SK-N-SH (cell line): Measurements from ENCODE around the gene ADAMTS6. TPM values are rescaled to one million over a fixed set of nuclear protein-coding genes. Genes with fewer than 3 reads are reported as not detected.
A peak's percentile ranks its signal among the peaks of the same experiment; 100 is the strongest.

Experiments used
- CTCF ChIA-PET: fragments of 300-600, 350-600 bp; formaldehyde crosslinking; extraction: SDS; loops from one replicate; lab custom pipeline; 2021; lab: Yijun Ruan, JAX
- POLR2A ChIA-PET: fragments of 350-600 bp; sonication (Branson Sonifier 250); formaldehyde crosslinking; extraction: SDS; loops from one replicate; lab custom pipeline; 2020; ENCODE audit warnings: antibody characterized with exemption, inconsistent platforms; lab: Yijun Ruan, JAX
- DNase-seq: peaks from one replicate; pipeline ENCODE4 v3.0.0; 2012
- H2AFZ ChIP-seq: fragments of 200-600 bp; sonication (generic); 2 replicates; pipeline ENCODE4 v1.8.1; 2016; ENCODE audit warnings: antibody characterized with exemption, mild to moderate bottlenecking, low read depth
- H3F3A ChIP-seq: fragments of 200-600 bp; sonication (generic); replicated peaks from 2 replicates; pipeline ENCODE3; 2016; ENCODE audit warnings: antibody characterized with exemption, mild to moderate bottlenecking; ENCODE audit not compliant: insufficient read depth
- H3K27ac ChIP-seq, 2 experiments: fragments of 200-500 bp in 1 of 2; fragments of 200-600 bp in 1 of 2; sonication (Bioruptor generic) in 1 of 2; sonication (generic), shearing (Covaris generic) in 1 of 2; 2 replicates each; pipeline versions ENCODE4 v1.5.1 to v1.6.1; 2014 to 2016; ENCODE audit warnings: low read depth in 2 of 2, inconsistent platforms in 1 of 2, low read length in 1 of 2, mild to moderate bottlenecking in 1 of 2, mixed read lengths in 1 of 2
- H3K27me3 ChIP-seq: fragments of 200-600 bp; sonication (generic), shearing (Covaris generic); 2 replicates; pipeline ENCODE4 v1.6.1; 2016; ENCODE audit warnings: mixed run types; ENCODE audit not compliant: insufficient read depth
- H3K36me3 ChIP-seq, 2 experiments: fragments of 200-500 bp in 1 of 2; fragments of 200-600 bp in 1 of 2; sonication (Bioruptor generic) in 1 of 2; sonication (generic) in 1 of 2; replicated peaks in 1 of 2; 2 replicates each; pipeline versions ENCODE3 to v1.5.1; 2014 to 2016; ENCODE audit warnings: low read length in 1 of 2, mild to moderate bottlenecking in 1 of 2; ENCODE audit not compliant: insufficient read depth in 2 of 2, control insufficient read depth in 1 of 2
- H3K4me1 ChIP-seq, 2 experiments: fragments of 200-500 bp in 1 of 2; fragments of 200-600 bp in 1 of 2; sonication (Bioruptor generic) in 1 of 2; sonication (generic), shearing (Covaris generic) in 1 of 2; 2 replicates each; pipeline versions ENCODE4 v1.5.1 to v1.6.1; 2014 to 2016; ENCODE audit warnings: low read depth in 1 of 2, low read length in 1 of 2, mixed run types in 1 of 2; ENCODE audit not compliant: insufficient read depth in 2 of 2, control insufficient read depth in 1 of 2
- H3K4me2 ChIP-seq: fragments of 200-600 bp; sonication (generic), shearing (Covaris generic); 2 replicates; pipeline ENCODE4 v1.6.1; 2017; ENCODE audit warnings: mixed run types
- H3K4me3 ChIP-seq, 2 experiments: fragments of 200-500 bp in 1 of 2; fragments of 200-600 bp in 1 of 2; sonication (Bioruptor generic) in 1 of 2; sonication (generic), shearing (Covaris generic) in 1 of 2; 2 replicates each; pipeline versions ENCODE4 v1.5.1 to v1.8.1; 2014 to 2016; ENCODE audit warnings: low read depth in 2 of 2, inconsistent platforms in 1 of 2, low read length in 1 of 2, mild to moderate bottlenecking in 1 of 2, mixed read lengths in 1 of 2, moderate library complexity in 1 of 2
- H3K79me2 ChIP-seq: fragments of 200-600 bp; sonication (generic); 2 replicates; pipeline ENCODE4 v1.8.1; 2017; ENCODE audit warnings: mild to moderate bottlenecking; ENCODE audit not compliant: insufficient read depth
- H3K9ac ChIP-seq: fragments of 200-600 bp; sonication (generic); 2 replicates; pipeline ENCODE4 v1.6.1; 2017; ENCODE audit warnings: mixed run types
- H3K9me2 ChIP-seq: fragments of 200-600 bp; sonication (generic); 2 replicates; pipeline ENCODE4 v1.6.1; 2017; ENCODE audit warnings: mixed run types
- H3K9me3 ChIP-seq: fragments of 200-600 bp; sonication (generic); 2 replicates; pipeline ENCODE4 v1.6.1; 2017; ENCODE audit warnings: mixed run types, mild to moderate bottlenecking, moderate library complexity
- H4K20me1 ChIP-seq: fragments of 200-600 bp; sonication (generic); 2 replicates; pipeline ENCODE4 v1.6.1; 2017; ENCODE audit warnings: mild to moderate bottlenecking, mixed run types; ENCODE audit not compliant: insufficient read depth
- ELF1 ChIP-seq: IDR thresholded peaks from 2 replicates; pipeline ENCODE4 v1.4.0; 2012
- EP300 ChIP-seq, 2 experiments: IDR thresholded peaks; 2 replicates each; pipeline versions ENCODE4 v1.4.0 to v1.6.1; 2012; ENCODE audit warnings: borderline replicate concordance in 1 of 2, low read depth in 1 of 2, low read length in 1 of 2
- EZH2phosphoT487 ChIP-seq: fragments of 200-600 bp; sonication (generic); IDR thresholded peaks from 2 replicates; pipeline ENCODE4 v1.6.1; 2017; ENCODE audit warnings: low read depth, mixed run types, mild to moderate bottlenecking, antibody characterized with exemption, moderate library complexity, borderline replicate concordance
- FOSL2 ChIP-seq: IDR thresholded peaks from 2 replicates; pipeline ENCODE4 v1.4.0; 2012; ENCODE audit warnings: low read depth, mild to moderate bottlenecking, moderate library complexity, borderline replicate concordance
- FOXJ3 ChIP-seq: sonication (generic); formaldehyde crosslinking; IDR thresholded peaks from 2 replicates; pipeline ENCODE4 v1.5.1; 2020; ENCODE audit warnings: mild to moderate bottlenecking, missing genetic modification reagents
- GABPA ChIP-seq: IDR thresholded peaks from 2 replicates; pipeline ENCODE4 v1.4.0; 2012; ENCODE audit warnings: low read depth, mild to moderate bottlenecking
- GATA2 ChIP-seq: sonication (generic); formaldehyde crosslinking; IDR thresholded peaks from 2 replicates; pipeline ENCODE4 v1.5.0; 2020; ENCODE audit warnings: mild to moderate bottlenecking, missing genetic modification reagents
- MEF2A ChIP-seq: IDR thresholded peaks from 2 replicates; pipeline ENCODE4 v1.4.0; 2012; ENCODE audit warnings: low read depth, borderline replicate concordance
- MXI1 ChIP-seq: IDR thresholded peaks from 2 replicates; pipeline ENCODE4 v1.6.1; 2012; ENCODE audit warnings: mild to moderate bottlenecking, low read depth, low read length, improper control_type of control experiment
- NFIC ChIP-seq: IDR thresholded peaks from 2 replicates; pipeline ENCODE4 v1.4.0; 2012; ENCODE audit warnings: borderline replicate concordance
- NRF1 ChIP-seq: IDR thresholded peaks from 2 replicates; pipeline ENCODE4 v1.6.1; 2012; ENCODE audit warnings: low read depth, mild to moderate bottlenecking, low read length
- RAD21 ChIP-seq: IDR thresholded peaks from 2 replicates; pipeline ENCODE4 v1.6.1; 2012; ENCODE audit warnings: mild to moderate bottlenecking, low read length
- REST ChIP-seq: IDR thresholded peaks from 2 replicates; pipeline ENCODE4 v1.6.1; 2012; ENCODE audit warnings: mild to moderate bottlenecking, low read depth, low read length, moderate library complexity
- RFX5 ChIP-seq: IDR thresholded peaks from 2 replicates; pipeline ENCODE4 v1.6.1; 2012; ENCODE audit warnings: mild to moderate bottlenecking, improper control_type of control experiment, low read length
- SIN3A ChIP-seq: IDR thresholded peaks from 2 replicates; pipeline ENCODE4 v1.6.1; 2012; ENCODE audit warnings: low read depth, mild to moderate bottlenecking, low read length, moderate library complexity, borderline replicate concordance
- SMC3 ChIP-seq: IDR thresholded peaks from 2 replicates; pipeline ENCODE4 v1.6.1; 2012; ENCODE audit warnings: low read depth, low read length, improper control_type of control experiment
- TCF12 ChIP-seq: IDR thresholded peaks from 2 replicates; pipeline ENCODE4 v1.4.0; 2012
- TEAD4 ChIP-seq: IDR thresholded peaks from 2 replicates; pipeline ENCODE4 v1.4.0; 2012; ENCODE audit warnings: mild to moderate bottlenecking, borderline replicate concordance; ENCODE audit not compliant: insufficient read depth
- USF2 ChIP-seq: fragments of 150-350 bp; IDR thresholded peaks from 2 replicates; pipeline ENCODE4 v1.6.1; 2017; ENCODE audit warnings: antibody characterized with exemption, low read length, low read depth, borderline replicate concordance
- YY1 ChIP-seq: IDR thresholded peaks from 2 replicates; pipeline ENCODE4 v1.4.0; 2012; ENCODE audit warnings: low read depth, mild to moderate bottlenecking
- WGBS: methylation state at CpG from one replicate; pipeline ENCODE4 v1.1.6; 2017; ENCODE audit warnings: low lambda C conversion rate; 5-methylcytosine and 5-hydroxymethylcytosine counted together
- polyA plus RNA-seq, 3 experiments: library from polyadenylated mRNA; depleted of rRNA; stranded (reverse); fragments of >200 nt; gene quantifications; 2 replicates each; pipeline ENCODE4 v1.2.3, GENCODE V29; 2012
- TF ChIP-seq, protein P1 (sequence below): fragments of 200-600 bp; sonication (generic); IDR thresholded peaks from 2 replicates; pipeline ENCODE4 v1.6.1; 2017; ENCODE audit warnings: antibody characterized with exemption, mild to moderate bottlenecking, moderate library complexity

Gene ADAMTS6
- polyA plus RNA-seq, 1 of the 3 experiments (the other 2 are of a cell fraction), result 15.0 TPM

GRCh38 chr5:65483546-65484346, 2.0 kb upstream of the ADAMTS6 start:
- H3K4me2 ChIP-seq, result peak overlapping the region; percentile 97
- H3K4me1 ChIP-seq, result peaks cover 0 to 12% of the 10 kb centered on the region in 2 experiments; a peak in 1 of 4 replicates
- TF ChIP-seq YY1 (no peak), FOSL2 (no peak), MEF2A (no peak), ELF1 (no peak), MXI1 (no peak), GABPA (no peak), FOXJ3 (CRISPR knock-in tag) (no peak), RAD21 (peak; percentile 95), EP300 (IDR thresholded peaks at IDR 0.05; ENCODE audit: borderline replicate concordance in 1 of 2, low read depth in 1 of 2, low read length in 1 of 2) (no peak), NRF1 (no peak), TEAD4 (no peak), USF2 (no peak), RFX5 (no peak), NFIC (no peak), REST (no peak), GATA2 (CRISPR knock-in tag) (no peak), SIN3A (no peak), TCF12 (no peak), EZH2phosphoT487 (no peak), SMC3 (peak; percentile 77)
- TF ChIP-seq, protein P1, sequence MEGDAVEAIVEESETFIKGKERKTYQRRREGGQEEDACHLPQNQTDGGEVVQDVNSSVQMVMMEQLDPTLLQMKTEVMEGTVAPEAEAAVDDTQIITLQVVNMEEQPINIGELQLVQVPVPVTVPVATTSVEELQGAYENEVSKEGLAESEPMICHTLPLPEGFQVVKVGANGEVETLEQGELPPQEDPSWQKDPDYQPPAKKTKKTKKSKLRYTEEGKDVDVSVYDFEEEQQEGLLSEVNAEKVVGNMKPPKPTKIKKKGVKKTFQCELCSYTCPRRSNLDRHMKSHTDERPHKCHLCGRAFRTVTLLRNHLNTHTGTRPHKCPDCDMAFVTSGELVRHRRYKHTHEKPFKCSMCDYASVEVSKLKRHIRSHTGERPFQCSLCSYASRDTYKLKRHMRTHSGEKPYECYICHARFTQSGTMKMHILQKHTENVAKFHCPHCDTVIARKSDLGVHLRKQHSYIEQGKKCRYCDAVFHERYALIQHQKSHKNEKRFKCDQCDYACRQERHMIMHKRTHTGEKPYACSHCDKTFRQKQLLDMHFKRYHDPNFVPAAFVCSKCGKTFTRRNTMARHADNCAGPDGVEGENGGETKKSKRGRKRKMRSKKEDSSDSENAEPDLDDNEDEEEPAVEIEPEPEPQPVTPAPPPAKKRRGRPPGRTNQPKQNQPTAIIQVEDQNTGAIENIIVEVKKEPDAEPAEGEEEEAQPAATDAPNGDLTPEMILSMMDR, result peak; percentile 74
- ChIA-PET POLR2A (interaction anchor here (1.7 kb wide), 1 partner anchor 448 kb away, joined by 7 read pairs; no protein-coding TSS in a partner anchor), CTCF (interaction anchor here (0.6 to 5.7 kb wide), 40 partner anchors 51 to 1471 kb away, joined by 3 to 53 read pairs (median 4); no protein-coding TSS in a partner anchor)
- no peaks in the 10 kb centered on the region for H3K9me2 ChIP-seq
- no peaks in the 10 kb centered on the region for H3K27me3 ChIP-seq
- peaks cover 25% of the 10 kb centered on the region for H3K79me2 ChIP-seq
- H3K4me3 ChIP-seq, result peak overlapping the region; percentile 74 to 89
- DNase-seq, result peak; percentile 66
- peaks cover 37% of the 10 kb centered on the region for H3F3A ChIP-seq
- 6% methylated on average over 3 of the region's 3 CpGs for WGBS
- H3K36me3 ChIP-seq, result no peaks in the 10 kb centered on the region
- H4K20me1 ChIP-seq, result no peaks in the 10 kb centered on the region
- H3K9me3 ChIP-seq, result no peaks in the 10 kb centered on the region
- peak overlapping the region; percentile 93 for H3K9ac ChIP-seq
- H2AFZ ChIP-seq, result peak overlapping the region; percentile 85
- peak overlapping the region; percentile 94 to 97 for H3K27ac ChIP-seq
